Activated CD4-positive, alpha-beta T cell treated with anti-CD3 and anti-CD28 coated beads for 48 hours (primary cell): ENCODE data around the gene ANK2.

Experiments used
- DNase-seq: peaks from one replicate; pipeline ENCODE4 v3.0.0-alpha.2; 2020

ANK2 gene

GRCh38 chr4:113405874-113406722 lies 356.6 kb downstream of the ANK2 start:
- no peak for DNase-seq

GRCh38 chr4:113406723-113407016 lies 357.2 kb downstream of the ANK2 start:
- DNase-seq = no peak

GRCh38 chr4:113407409-113407808 lies 358.0 kb downstream of the ANK2 start:
- DNase-seq = no peak

DNA sequence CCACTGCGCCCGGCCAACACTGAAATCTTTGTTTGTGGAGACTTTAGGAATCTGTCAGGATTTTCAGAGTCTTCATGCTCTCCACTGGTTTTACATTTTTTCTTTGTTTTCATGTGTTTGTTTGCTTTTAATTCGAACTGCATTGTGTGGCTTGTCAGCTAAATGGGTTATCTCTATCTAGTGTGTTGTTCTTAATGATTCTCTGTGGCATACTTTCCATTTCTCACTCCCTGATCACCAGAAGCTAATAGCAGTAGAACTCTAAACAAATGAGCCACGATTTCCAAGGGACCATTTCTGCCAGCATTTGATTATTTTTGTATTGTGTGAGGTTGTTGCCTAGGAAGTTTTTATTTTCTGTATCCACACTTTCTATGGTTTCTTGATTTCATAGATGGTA lies 359.7 kb downstream of the ANK2 start:
- DNase-seq = no peak

DNA sequence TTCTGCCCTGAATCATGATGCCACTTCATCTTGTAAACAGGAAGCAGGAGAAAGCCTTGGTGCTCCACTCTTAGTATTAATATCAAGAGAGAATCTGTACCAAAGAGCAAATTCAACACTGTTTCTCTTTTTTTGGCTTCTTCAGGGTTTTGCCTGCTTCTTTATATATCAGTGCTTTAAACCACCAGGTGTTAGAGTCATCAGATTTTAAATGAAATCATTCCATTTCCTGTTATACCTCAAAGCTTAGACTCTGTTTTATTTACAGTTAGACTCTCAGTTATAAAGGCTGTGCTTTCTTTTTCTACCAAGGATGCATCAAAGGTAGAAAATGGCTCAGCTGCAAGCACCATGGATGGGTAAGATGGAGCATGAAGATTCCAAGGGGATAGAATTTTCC lies 361.2 kb downstream of the ANK2 start:
- no peak for DNase-seq

GRCh38 chr4:113411496-113411938 lies 362.1 kb downstream of the ANK2 start:
- DNase-seq = no peak

DNA sequence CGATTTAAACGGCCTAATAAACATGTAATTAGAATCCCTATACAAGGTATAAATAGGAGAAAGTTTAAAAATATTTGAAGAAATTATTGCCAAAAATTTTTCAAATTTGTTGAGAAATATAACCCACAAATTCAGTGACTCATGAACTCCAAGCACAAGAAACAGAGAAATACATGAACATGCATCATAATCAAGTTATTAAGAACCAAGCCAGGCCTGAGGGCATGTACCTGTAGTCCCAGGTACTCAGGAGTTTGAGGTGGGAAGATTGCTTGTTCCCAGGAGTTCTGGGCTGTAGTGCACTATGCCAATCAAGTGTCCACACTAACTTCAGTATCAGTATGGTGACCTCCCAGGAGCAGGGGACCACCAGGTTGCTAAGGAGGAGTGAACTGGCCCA lies 370.2 kb downstream of the ANK2 start:
- no peak for DNase-seq

DNA sequence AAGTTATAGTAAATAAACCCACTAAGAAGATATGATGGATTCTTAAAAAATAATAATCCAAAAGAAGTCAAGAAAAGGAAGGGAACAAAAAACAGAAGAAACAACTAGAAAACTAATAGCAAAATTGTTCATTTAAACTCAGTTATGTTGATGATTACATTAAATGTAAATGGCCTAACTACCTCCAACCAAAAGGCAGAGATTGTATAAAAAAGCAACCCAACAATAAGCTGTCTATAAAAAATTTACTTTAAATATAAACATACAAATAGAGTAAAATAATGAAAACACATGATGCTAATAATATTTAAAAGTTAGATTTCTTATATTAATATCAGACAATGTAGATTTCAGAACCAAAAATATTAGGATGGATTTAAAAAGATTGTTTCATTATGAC lies 371.5 kb downstream of the ANK2 start:
- DNase-seq = no peak

DNA sequence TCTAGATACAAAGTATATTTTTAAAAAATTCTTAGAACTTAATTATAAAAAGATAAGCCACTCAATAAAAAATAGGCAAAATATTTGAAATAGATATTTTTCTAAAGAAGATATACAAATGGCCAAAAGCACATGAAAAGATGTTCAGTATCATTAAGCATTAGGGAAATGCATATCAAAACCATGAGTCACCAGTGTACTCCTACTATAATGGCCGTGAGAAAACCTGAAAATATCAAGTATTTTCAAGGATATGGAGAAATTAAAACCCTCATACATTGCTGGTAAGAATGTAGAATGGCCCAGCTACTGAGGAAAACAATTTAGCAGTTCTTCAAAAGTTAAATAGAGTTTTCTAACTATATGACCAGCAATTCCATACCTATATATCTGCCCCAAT lies 374.2 kb downstream of the ANK2 start:
- DNase-seq = no peak

DNA sequence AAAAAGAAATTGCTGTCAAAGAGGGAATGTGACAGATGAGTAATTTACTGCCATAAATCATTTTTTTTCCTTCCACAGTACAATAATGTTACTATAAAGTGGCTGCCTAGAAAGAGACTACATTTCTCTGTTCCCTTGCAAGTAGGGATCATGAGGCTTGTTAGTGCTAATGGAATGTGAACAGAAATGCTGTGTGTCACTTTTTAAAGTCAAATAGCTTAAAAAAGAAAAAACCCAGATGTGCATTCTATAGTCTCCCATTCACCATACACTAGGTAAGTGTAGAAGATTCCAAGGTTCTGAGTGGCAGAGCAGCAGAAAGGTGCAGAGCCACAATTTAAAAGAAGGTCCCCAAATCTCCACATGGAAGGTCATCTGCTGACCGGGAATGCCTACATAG lies 383.7 kb downstream of the ANK2 start:
- no peak for DNase-seq
